ENCODE measurements around the gene SLC6A6. TPM values are rescaled to one million over a fixed set of nuclear protein-coding genes. Genes with fewer than 3 reads are reported as not detected.

Gene SLC6A6
- total and polyA plus RNA-seq, 4 donors: 0.92 to 7.2 (median 2.9) TPM

DNA sequence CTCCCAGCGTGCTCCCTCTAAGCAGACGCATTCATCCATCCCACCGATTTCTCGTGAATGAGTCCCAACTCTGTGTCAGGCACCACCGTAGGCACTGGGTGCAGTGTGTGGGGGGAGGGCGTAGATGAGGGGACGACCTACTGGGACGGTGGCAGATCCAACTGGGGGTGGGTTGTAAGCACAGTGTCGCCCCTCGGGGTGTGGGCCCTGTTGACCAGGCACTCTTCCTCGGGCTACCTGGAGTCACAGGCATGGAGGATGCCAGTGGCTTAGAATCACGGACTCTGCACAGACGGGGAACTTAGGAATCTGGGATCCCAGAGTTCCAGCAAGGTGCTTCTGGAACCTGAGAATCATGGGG is 66.2 kb downstream of the SLC6A6 start:
- Histone ChIP-seq H3K36me3 (ENCODE audit: control insufficient read depth in 4 of 4, insufficient read depth in 3 of 4, low read depth in 1 of 4, low read length in 3 of 4) (no peaks in the 10 kb centered on the region), H3K9ac (ENCODE audit: low read depth in 1 of 2, low read length in 2 of 2) (no peak overlapping the region)
- 86% methylated on average over 13 of the region's 13 CpGs for WGBS

GRCh38 chr3:14470461-14470860 is 68.1 kb downstream of the SLC6A6 start:
- WGBS: 87% methylated on average over 12 of the region's 12 CpGs
- TF ChIP-seq RXRA (IDR thresholded peaks at IDR 0.05): no peak
- TF ChIP-seq EGR1 (IDR thresholded peaks at IDR 0.05; ENCODE audit: low read depth in 2 of 2): no peak
- Histone ChIP-seq H3K9me3 (ENCODE audit: control insufficient read depth in 4 of 4, low read length in 3 of 4) (no peaks in the 10 kb centered on the region), H3K27ac (ENCODE audit: low read depth in 1 of 2, low read length in 2 of 2) (no peak overlapping the region), H3K4me1 (ENCODE audit: control insufficient read depth in 4 of 4, insufficient read depth in 4 of 4, low read length in 3 of 4) (no peaks in the 10 kb centered on the region), H3K4me3 (ENCODE audit: low read depth in 1 of 3, low read length in 3 of 3) (no peak overlapping the region), H3K36me3 (ENCODE audit: control insufficient read depth in 4 of 4, insufficient read depth in 3 of 4, low read depth in 1 of 4, low read length in 3 of 4) (no peaks in the 10 kb centered on the region), H3K9ac (ENCODE audit: low read depth in 1 of 2, low read length in 2 of 2) (no peak overlapping the region), H3K27me3 (ENCODE audit: control insufficient read depth in 4 of 4, insufficient read depth in 4 of 4, low read length in 3 of 4) (no peaks in the 10 kb centered on the region)
- DNase-seq (ENCODE audit: low spot score): no peak

More for the DNA sequence above, 66.2 kb downstream of the SLC6A6 start:
- H3K9me3 ChIP-seq (ENCODE audit: control insufficient read depth in 4 of 4, low read length in 3 of 4): no peaks in the 10 kb centered on the region
- H3K4me1 ChIP-seq (ENCODE audit: control insufficient read depth in 4 of 4, insufficient read depth in 4 of 4, low read length in 3 of 4): no peaks in the 10 kb centered on the region
- H3K27ac ChIP-seq (ENCODE audit: low read depth in 1 of 2, low read length in 2 of 2): no peak overlapping the region
- no peak for TF ChIP-seq SP1 (IDR thresholded peaks at IDR 0.05)
- no peak for TF ChIP-seq HNF4A (conservative IDR thresholded peaks at IDR 0.05)
- TF ChIP-seq HNF4G (IDR thresholded peaks at IDR 0.05): no peak
- no peak for TF ChIP-seq MAX (IDR thresholded peaks at IDR 0.05)
- TF ChIP-seq NR2F2 (IDR thresholded peaks at IDR 0.05): no peak
- TF ChIP-seq RAD21 (IDR thresholded peaks at IDR 0.05): no peak
- TF ChIP-seq FOXA1 (IDR thresholded peaks at IDR 0.05): no peak
- no peak for TF ChIP-seq ZBTB33 (IDR thresholded peaks at IDR 0.05)
- TF ChIP-seq TAF1 (conservative IDR thresholded peaks at IDR 0.05): no peak
- no peak for TF ChIP-seq ATF3 (IDR thresholded peaks at IDR 0.05)
- TF ChIP-seq REST (IDR thresholded peaks at IDR 0.05): no peak
- H3K4me3 ChIP-seq (ENCODE audit: low read depth in 1 of 3, low read length in 3 of 3): no peak overlapping the region
- no peaks in the 10 kb centered on the region for H3K27me3 ChIP-seq (ENCODE audit: control insufficient read depth in 4 of 4, insufficient read depth in 4 of 4, low read length in 3 of 4)
- no peak for DNase-seq (ENCODE audit: low spot score)

GRCh38 chr3:14471016-14471415 is 68.6 kb downstream of the SLC6A6 start:
- no peaks in the 10 kb centered on the region for H3K27me3 ChIP-seq (ENCODE audit: control insufficient read depth in 4 of 4, insufficient read depth in 4 of 4, low read length in 3 of 4)
- H3K36me3 ChIP-seq (ENCODE audit: control insufficient read depth in 4 of 4, insufficient read depth in 3 of 4, low read depth in 1 of 4, low read length in 3 of 4): no peaks in the 10 kb centered on the region
- no peaks in the 10 kb centered on the region for H3K9me3 ChIP-seq (ENCODE audit: control insufficient read depth in 4 of 4, low read length in 3 of 4)
- H3K9ac ChIP-seq (ENCODE audit: low read depth in 1 of 2, low read length in 2 of 2): no peak overlapping the region
- H3K27ac ChIP-seq (ENCODE audit: low read depth in 1 of 2, low read length in 2 of 2): no peak overlapping the region
- H3K4me1 ChIP-seq (ENCODE audit: control insufficient read depth in 4 of 4, insufficient read depth in 4 of 4, low read length in 3 of 4): no peaks in the 10 kb centered on the region
- 79% methylated on average over 5 of the region's 5 CpGs for WGBS
- no peak for DNase-seq (ENCODE audit: low spot score)
- H3K4me3 ChIP-seq (ENCODE audit: low read depth in 1 of 3, low read length in 3 of 3): no peak overlapping the region
- no peak for TF ChIP-seq FOXA1 (IDR thresholded peaks at IDR 0.05)
- TF ChIP-seq FOXA2 (IDR thresholded peaks at IDR 0.05): no peak
- no peak for TF ChIP-seq RXRA (IDR thresholded peaks at IDR 0.05)
- TF ChIP-seq RAD21 (IDR thresholded peaks at IDR 0.05): no peak
- TF ChIP-seq SP1 (IDR thresholded peaks at IDR 0.05): no peak
- TF ChIP-seq HNF4G (IDR thresholded peaks at IDR 0.05): no peak
- TF ChIP-seq TAF1 (conservative IDR thresholded peaks at IDR 0.05): no peak
- no peak for TF ChIP-seq NR2F2 (IDR thresholded peaks at IDR 0.05)
- TF ChIP-seq REST (IDR thresholded peaks at IDR 0.05): no peak
- TF ChIP-seq MAX (IDR thresholded peaks at IDR 0.05): no peak
- TF ChIP-seq ZBTB33 (IDR thresholded peaks at IDR 0.05): no peak
- no peak for TF ChIP-seq HNF4A (conservative IDR thresholded peaks at IDR 0.05)

Measured in liver (tissue), 9 donors.